HCT116 (cell line): ENCODE measurements around the gene RNF227. TPM values are rescaled to one million over a fixed set of nuclear protein-coding genes. Genes with fewer than 3 reads are reported as not detected.

ENCODE experiments used
- ATAC-seq: fragments of 200-7000 bp; cut with Tn5 transposase; 2 replicates; pipeline ENCODE4 v1.9.1; 2020; ENCODE audit warnings: mild to moderate bottlenecking, moderate library complexity
- BruUV-seq: library from RNA; stranded (reverse); fragments of 400-500 nt; replicated peaks from 2 replicates; lab custom pipeline; 2021; lab: Mats Ljungman, UMichigan
- CTCF ChIA-PET: fragments of 300-600 bp; sonication (Branson Sonifier 250); formaldehyde crosslinking; loops from one replicate; lab custom pipeline; 2021; ENCODE audit warnings: antibody characterized with exemption; lab: Charles Lee
- POLR2A ChIA-PET: fragments of 300-600, 350-600 bp; sonication (Branson Sonifier 250); formaldehyde crosslinking; loops from one replicate; lab custom pipeline; 2021; ENCODE audit warnings: antibody characterized with exemption; lab: Charles Lee
- RAD21 ChIA-PET, 2 experiments: fragments of 300-600 bp; sonication (Branson Sonifier 250); formaldehyde crosslinking; loops; one replicate each; lab custom pipeline; 2023; ENCODE audit warnings: low total read pairs in 2 of 2; ENCODE audit not compliant: uncharacterized antibody in 2 of 2, unreplicated experiment in 2 of 2, low non-redundant PET in 1 of 2; lab: Charles Lee
- DNase-seq: peaks from one replicate; pipeline ENCODE4 v3.0.0-alpha.2; 2010; ENCODE audit warnings: low read depth, low spot score
- H2AFZ ChIP-seq: fragments of 200-600 bp; shearing (Covaris generic), sonication (generic); 2 replicates; pipeline ENCODE4 v1.6.1; 2017; ENCODE audit warnings: low read depth, mixed run types, mixed read lengths, antibody characterized with exemption, low read length; ENCODE audit not compliant: poor library complexity, severe bottlenecking
- H3K27ac ChIP-seq: 2 replicates; pipeline ENCODE4 v1.5.1; 2012; ENCODE audit warnings: low read depth, low read length
- H3K27me3 ChIP-seq: fragments of 200-600 bp; sonication (generic); 2 replicates; pipeline ENCODE4 v1.6.1; 2016; ENCODE audit warnings: mixed run types, low read length, mixed read lengths; ENCODE audit not compliant: insufficient read depth
- H3K36me3 ChIP-seq, 2 experiments: fragments of 200-500 bp in 1 of 2; fragments of 200-600 bp in 1 of 2; sonication (Bioruptor generic) in 1 of 2; sonication (generic) in 1 of 2; 2 replicates each; pipeline versions ENCODE4 v1.5.1 to v1.6.1; 2014 to 2016; ENCODE audit warnings: low read length in 2 of 2, inconsistent platforms in 1 of 2, mixed read lengths in 1 of 2, mixed run types in 1 of 2; ENCODE audit not compliant: insufficient read depth in 2 of 2, control insufficient read depth in 1 of 2
- H3K4me1 ChIP-seq, 2 experiments: fragments of 200-600 bp in 1 of 2; sonication (generic) in 1 of 2; 2 replicates each; pipeline versions ENCODE4 v1.5.1 to v1.6.1; 2012 to 2017; ENCODE audit warnings: low read length in 2 of 2, inconsistent platforms in 1 of 2, mild to moderate bottlenecking in 1 of 2, mixed read lengths in 1 of 2, mixed run types in 1 of 2, moderate library complexity in 1 of 2; ENCODE audit not compliant: insufficient read depth in 2 of 2, control insufficient read depth in 1 of 2
- H3K4me2 ChIP-seq: fragments of 200-600 bp; sonication (generic); 2 replicates; pipeline ENCODE4 v1.6.1; 2017; ENCODE audit warnings: mixed run types, low read length, mixed read lengths
- H3K4me3 ChIP-seq, 2 experiments: fragments of 200-600 bp in 1 of 2; sonication (generic) in 1 of 2; replicated peaks in 1 of 2; 2 replicates each; pipeline ENCODE4 v1.5.1; 2011 to 2016; ENCODE audit warnings: low read length in 2 of 2, control low read depth in 1 of 2, low read depth in 1 of 2, mild to moderate bottlenecking in 1 of 2, mixed read lengths in 1 of 2, mixed run types in 1 of 2
- H3K79me2 ChIP-seq: fragments of 200-600 bp; sonication (generic); 2 replicates; pipeline ENCODE4 v1.6.1; 2017; ENCODE audit warnings: mild to moderate bottlenecking, mixed run types, low read length, moderate library complexity, mixed read lengths; ENCODE audit not compliant: insufficient read depth
- H3K9ac ChIP-seq: fragments of 200-600 bp; sonication (generic); 2 replicates; pipeline ENCODE4 v1.6.1; 2016; ENCODE audit warnings: low read length, mixed read lengths
- H3K9me2 ChIP-seq: fragments of 200-600 bp; sonication (generic), shearing (Covaris generic); 2 replicates; pipeline ENCODE4 v1.6.1; 2017; ENCODE audit warnings: mixed run types, mild to moderate bottlenecking, moderate library complexity; ENCODE audit not compliant: insufficient read depth
- H3K9me3 ChIP-seq, 2 experiments: fragments of 200-500 bp in 1 of 2; fragments of 200-600 bp in 1 of 2; sonication (Bioruptor generic) in 1 of 2; sonication (generic) in 1 of 2; 2 replicates each; pipeline ENCODE4 v1.6.1; 2014 to 2017; ENCODE audit warnings: low read length in 2 of 2, mixed read lengths in 2 of 2, inconsistent platforms in 1 of 2, low read depth in 1 of 2, mild to moderate bottlenecking in 1 of 2, mixed run types in 1 of 2, moderate library complexity in 1 of 2; ENCODE audit not compliant: control insufficient read depth in 1 of 2, insufficient read depth in 1 of 2
- H4K20me1 ChIP-seq: fragments of 200-600 bp; sonication (generic), shearing (Covaris generic); 2 replicates; pipeline ENCODE4 v1.6.1; 2017; ENCODE audit warnings: mixed run types, mild to moderate bottlenecking, moderate library complexity; ENCODE audit not compliant: insufficient read depth
- CEBPB ChIP-seq: IDR thresholded peaks from 2 replicates; pipeline ENCODE4 v1.6.1; 2012; ENCODE audit warnings: low read depth
- EGR1 ChIP-seq: IDR thresholded peaks from 2 replicates; pipeline ENCODE4 v1.6.1; 2012; ENCODE audit warnings: low read depth
- ELF1 ChIP-seq: IDR thresholded peaks from 2 replicates; pipeline ENCODE4 v1.6.1; 2012; ENCODE audit warnings: low read depth, borderline replicate concordance
- EZH2 ChIP-seq: fragments of 200-600 bp; sonication (generic); IDR thresholded peaks from 2 replicates; pipeline ENCODE4 v1.6.1; 2017; ENCODE audit warnings: antibody characterized with exemption, mixed run types
- EZH2phosphoT487 ChIP-seq: fragments of 200-600 bp; IDR thresholded peaks from 2 replicates; pipeline ENCODE4 v1.6.1; 2018; ENCODE audit warnings: antibody characterized with exemption, borderline replicate concordance
- FOSL1 ChIP-seq: IDR thresholded peaks from 2 replicates; pipeline ENCODE4 v1.6.1; 2012; ENCODE audit warnings: low read depth
- JUND ChIP-seq: IDR thresholded peaks from 2 replicates; pipeline ENCODE4 v1.6.1; 2012
- POLR2A ChIP-seq: IDR thresholded peaks from 2 replicates; pipeline ENCODE4 v1.7.0; 2011; ENCODE audit warnings: borderline replicate concordance; ENCODE audit not compliant: insufficient read depth, insufficient read length; ENCODE audit errors: extremely low read depth
- POLR2AphosphoS5 ChIP-seq: IDR thresholded peaks from 2 replicates; pipeline ENCODE4 v1.6.1; 2011; ENCODE audit warnings: mild to moderate bottlenecking, low read depth, low read length, moderate library complexity
- RAD21 ChIP-seq: IDR thresholded peaks from 2 replicates; pipeline ENCODE4 v1.6.1; 2012; ENCODE audit warnings: low read depth, mild to moderate bottlenecking
- SIN3A ChIP-seq: IDR thresholded peaks from 2 replicates; pipeline ENCODE4 v1.6.1; 2012; ENCODE audit warnings: low read depth
- SRF ChIP-seq: IDR thresholded peaks from 2 replicates; pipeline ENCODE4 v1.6.1; 2012; ENCODE audit warnings: low read depth
- TCF7L2 ChIP-seq: IDR thresholded peaks from 2 replicates; pipeline ENCODE4 v1.7.0; 2011; ENCODE audit warnings: borderline replicate concordance, inconsistent platforms; ENCODE audit not compliant: insufficient read depth, insufficient read length; ENCODE audit errors: extremely low read depth
- YY1 ChIP-seq: IDR thresholded peaks from 2 replicates; pipeline ENCODE4 v1.6.1; 2011; ENCODE audit warnings: low read length, low read depth, moderate library complexity, mild to moderate bottlenecking; ENCODE audit not compliant: insufficient replicate concordance; ENCODE audit errors: extremely low read depth
- ZBTB33 ChIP-seq: IDR thresholded peaks from 2 replicates; pipeline ENCODE4 v1.6.1; 2011; ENCODE audit warnings: mild to moderate bottlenecking, low read length, moderate library complexity; ENCODE audit not compliant: insufficient replicate concordance; ENCODE audit errors: extremely low read depth
- ZFX ChIP-seq: fragments of 450-650 bp; IDR thresholded peaks from 2 replicates; pipeline ENCODE4 v1.6.1; 2017
- ZNF274 ChIP-seq: fragments of 200-500 bp; sonication (Bioruptor generic); IDR thresholded peaks from 2 replicates; pipeline ENCODE4 v1.6.1; 2014; ENCODE audit warnings: mild to moderate bottlenecking, low read depth, low read length, inconsistent platforms
- intact Hi-C: fragments of 100-400 bp; cut with micrococcal nuclease; formaldehyde crosslinking; loops from 2 replicates; pipeline ENCODE4 v1.10.0; 2022
- total RNA-seq: library from RNA; stranded (reverse); gene quantifications from one replicate; pipeline ENCODE4 v1.2.1, GENCODE V29; 2021; ENCODE audit not compliant: unreplicated experiment
- TF ChIP-seq, protein P1 (sequence below), 3 experiments: fragments of 200-600 bp in 1 of 3; sonication (generic) in 1 of 3; IDR thresholded peaks in 2 of 3; conservative IDR thresholded peaks in 1 of 3; 2 replicates each; pipeline ENCODE4 v1.5.1; 2012 to 2017; ENCODE audit warnings: low read depth in 2 of 3, low read length in 2 of 3, antibody characterized with exemption in 1 of 3, borderline replicate concordance in 1 of 3, control low read depth in 1 of 3, mild to moderate bottlenecking in 1 of 3, mixed read lengths in 1 of 3, mixed run types in 1 of 3, moderate library complexity in 1 of 3; ENCODE audit not compliant: insufficient read depth in 1 of 3
- TF ChIP-seq, protein P2 (sequence below): IDR thresholded peaks from 2 replicates; pipeline ENCODE4 v1.6.1; 2012
- TF ChIP-seq, protein P3 (sequence below): IDR thresholded peaks from 2 replicates; pipeline ENCODE4 v1.6.1; 2012; ENCODE audit warnings: low read depth

Gene RNF227
- total RNA-seq, 1 experiment from 2014 or later: 0.74 TPM

DNA sequence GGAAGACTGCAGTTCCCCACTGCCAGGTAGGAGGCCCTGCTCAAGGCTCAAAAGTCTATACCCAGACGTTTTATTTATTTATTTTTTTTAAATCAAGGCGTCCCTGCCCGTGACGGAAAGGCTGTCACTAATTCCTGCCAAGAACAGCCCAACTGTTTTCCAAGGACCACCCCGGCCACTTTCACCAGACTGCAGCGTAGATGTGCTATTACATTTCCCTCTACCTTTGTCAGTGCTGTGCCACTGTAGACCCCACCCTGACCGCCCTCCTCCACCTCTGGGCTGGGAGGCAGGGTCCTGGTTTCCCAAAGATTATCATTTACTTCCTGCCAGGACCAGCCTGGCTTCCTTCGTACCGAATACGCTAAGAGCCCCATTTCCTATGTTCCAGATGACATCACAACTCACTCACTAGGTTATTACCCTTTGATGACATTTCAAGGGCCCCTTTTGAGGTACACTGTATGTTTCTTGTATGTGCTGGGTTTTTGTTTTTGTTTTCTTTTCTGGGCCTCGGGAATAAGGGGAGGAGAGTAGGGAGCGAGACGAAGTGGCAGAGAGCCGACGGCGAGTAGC, 6.3 kb upstream of the RNF227 start:
- Histone ChIP-seq H3K4me3 (no peak overlapping the region), H3K9me2 (no peaks in the 10 kb centered on the region), H3K36me3 (no peaks in the 10 kb centered on the region), H2AFZ (no peak overlapping the region), H4K20me1 (no peaks in the 10 kb centered on the region), H3K27me3 (no peaks in the 10 kb centered on the region), H3K9ac (no peak overlapping the region), H3K79me2 (no peaks in the 10 kb centered on the region), H3K4me1 (no peaks in the 10 kb centered on the region), H3K4me2 (no peak overlapping the region), H3K9me3 (no peaks in the 10 kb centered on the region), H3K27ac (no peak overlapping the region)
- no peak for ATAC-seq
- RAD21 ChIA-PET: no interaction called here
- no peak for DNase-seq
- POLR2A ChIA-PET: interaction anchor here (1.0 kb wide), 1 partner anchor 10 kb away, joined by 3 read pairs; the partner anchor contains the start of genes CNTROB and TRAPPC1
- TF ChIP-seq POLR2AphosphoS5 (no peak), ELF1 (no peak), SIN3A (no peak), YY1 (no peak), EZH2 (no peak), EZH2phosphoT487 (no peak), ZNF274 (no peak), EGR1 (no peak), CEBPB (no peak), ZBTB33 (no peak), SRF (no peak), FOSL1 (no peak), RAD21 (no peak), POLR2A (no peak), TCF7L2 (no peak), JUND (no peak), ZFX (no peak)
- TF ChIP-seq, protein P1, sequence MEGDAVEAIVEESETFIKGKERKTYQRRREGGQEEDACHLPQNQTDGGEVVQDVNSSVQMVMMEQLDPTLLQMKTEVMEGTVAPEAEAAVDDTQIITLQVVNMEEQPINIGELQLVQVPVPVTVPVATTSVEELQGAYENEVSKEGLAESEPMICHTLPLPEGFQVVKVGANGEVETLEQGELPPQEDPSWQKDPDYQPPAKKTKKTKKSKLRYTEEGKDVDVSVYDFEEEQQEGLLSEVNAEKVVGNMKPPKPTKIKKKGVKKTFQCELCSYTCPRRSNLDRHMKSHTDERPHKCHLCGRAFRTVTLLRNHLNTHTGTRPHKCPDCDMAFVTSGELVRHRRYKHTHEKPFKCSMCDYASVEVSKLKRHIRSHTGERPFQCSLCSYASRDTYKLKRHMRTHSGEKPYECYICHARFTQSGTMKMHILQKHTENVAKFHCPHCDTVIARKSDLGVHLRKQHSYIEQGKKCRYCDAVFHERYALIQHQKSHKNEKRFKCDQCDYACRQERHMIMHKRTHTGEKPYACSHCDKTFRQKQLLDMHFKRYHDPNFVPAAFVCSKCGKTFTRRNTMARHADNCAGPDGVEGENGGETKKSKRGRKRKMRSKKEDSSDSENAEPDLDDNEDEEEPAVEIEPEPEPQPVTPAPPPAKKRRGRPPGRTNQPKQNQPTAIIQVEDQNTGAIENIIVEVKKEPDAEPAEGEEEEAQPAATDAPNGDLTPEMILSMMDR (IDR thresholded peaks at IDR 0.05 in 2 of 3, conservative IDR thresholded peaks at IDR 0.05 in 1 of 3; ENCODE audit: borderline replicate concordance in 1 of 3, insufficient read depth in 1 of 3, low read depth in 2 of 3, low read length in 2 of 3): no peak
- TF ChIP-seq, protein P2, sequence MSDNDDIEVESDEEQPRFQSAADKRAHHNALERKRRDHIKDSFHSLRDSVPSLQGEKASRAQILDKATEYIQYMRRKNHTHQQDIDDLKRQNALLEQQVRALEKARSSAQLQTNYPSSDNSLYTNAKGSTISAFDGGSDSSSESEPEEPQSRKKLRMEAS: no peak
- TF ChIP-seq, protein P3, sequence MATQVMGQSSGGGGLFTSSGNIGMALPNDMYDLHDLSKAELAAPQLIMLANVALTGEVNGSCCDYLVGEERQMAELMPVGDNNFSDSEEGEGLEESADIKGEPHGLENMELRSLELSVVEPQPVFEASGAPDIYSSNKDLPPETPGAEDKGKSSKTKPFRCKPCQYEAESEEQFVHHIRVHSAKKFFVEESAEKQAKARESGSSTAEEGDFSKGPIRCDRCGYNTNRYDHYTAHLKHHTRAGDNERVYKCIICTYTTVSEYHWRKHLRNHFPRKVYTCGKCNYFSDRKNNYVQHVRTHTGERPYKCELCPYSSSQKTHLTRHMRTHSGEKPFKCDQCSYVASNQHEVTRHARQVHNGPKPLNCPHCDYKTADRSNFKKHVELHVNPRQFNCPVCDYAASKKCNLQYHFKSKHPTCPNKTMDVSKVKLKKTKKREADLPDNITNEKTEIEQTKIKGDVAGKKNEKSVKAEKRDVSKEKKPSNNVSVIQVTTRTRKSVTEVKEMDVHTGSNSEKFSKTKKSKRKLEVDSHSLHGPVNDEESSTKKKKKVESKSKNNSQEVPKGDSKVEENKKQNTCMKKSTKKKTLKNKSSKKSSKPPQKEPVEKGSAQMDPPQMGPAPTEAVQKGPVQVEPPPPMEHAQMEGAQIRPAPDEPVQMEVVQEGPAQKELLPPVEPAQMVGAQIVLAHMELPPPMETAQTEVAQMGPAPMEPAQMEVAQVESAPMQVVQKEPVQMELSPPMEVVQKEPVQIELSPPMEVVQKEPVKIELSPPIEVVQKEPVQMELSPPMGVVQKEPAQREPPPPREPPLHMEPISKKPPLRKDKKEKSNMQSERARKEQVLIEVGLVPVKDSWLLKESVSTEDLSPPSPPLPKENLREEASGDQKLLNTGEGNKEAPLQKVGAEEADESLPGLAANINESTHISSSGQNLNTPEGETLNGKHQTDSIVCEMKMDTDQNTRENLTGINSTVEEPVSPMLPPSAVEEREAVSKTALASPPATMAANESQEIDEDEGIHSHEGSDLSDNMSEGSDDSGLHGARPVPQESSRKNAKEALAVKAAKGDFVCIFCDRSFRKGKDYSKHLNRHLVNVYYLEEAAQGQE: no peak
- no TSS peak for BruUV-seq
- intact Hi-C loops: no loop called here
- CTCF ChIA-PET: no interaction called here
